Fibroblast of peridontal ligament (primary cell): ENCODE data around the gene PRKCE.
A peak's percentile ranks its signal among the peaks of the same experiment; 100 is the strongest.
"Not testable (repeated sequence)": the region's sequence is repeated elsewhere in the genome, so short reads cannot be mapped to it uniquely, and the experiment has no call there.

Experiments used
- DNase-seq: peaks from one replicate; pipeline ENCODE4 v3.0.0-alpha.2; 2010; ENCODE audit errors: extremely low read depth

PRKCE gene

GRCh38 chr2:46184794-46185583 is 533.5 kb downstream of the PRKCE start:
- DNase-seq: no peak

GRCh38 chr2:46187112-46187618 is 535.7 kb downstream of the PRKCE start:
- DNase-seq: peak; percentile 78

- DNase-seq: no peak
These were observed 536.7 kb downstream of the PRKCE start for GRCh38 chr2:46188041-46188716.

GRCh38 chr2:46193356-46193755 is 541.9 kb downstream of the PRKCE start:
- DNase-seq: no peak

GRCh38 chr2:46193855-46194254 is 542.4 kb downstream of the PRKCE start:
- no peak for DNase-seq

GRCh38 chr2:46194856-46195255 is 543.4 kb downstream of the PRKCE start:
- DNase-seq: no peak

- DNase-seq: no peak
These were observed 544.3 kb downstream of the PRKCE start for GRCh38 chr2:46195819-46196218.

GRCh38 chr2:46196871-46197462 is 545.5 kb downstream of the PRKCE start:
- DNase-seq: no peak

- no peak for DNase-seq
These were observed 546.2 kb downstream of the PRKCE start for GRCh38 chr2:46197672-46198071.

- no peak for DNase-seq
These were observed 546.8 kb downstream of the PRKCE start for GRCh38 chr2:46198164-46198883.

GRCh38 chr2:46198966-46199365 is 547.5 kb downstream of the PRKCE start:
- no peak for DNase-seq

- no peak for DNase-seq
These were observed 548.7 kb downstream of the PRKCE start for GRCh38 chr2:46200100-46200690.

GRCh38 chr2:46200861-46201605 is 549.6 kb downstream of the PRKCE start:
- no peak for DNase-seq

- DNase-seq: no peak
These were observed 551.0 kb downstream of the PRKCE start for GRCh38 chr2:46202453-46202852.

GRCh38 chr2:46202987-46203386 is 551.5 kb downstream of the PRKCE start:
- no peak for DNase-seq

GRCh38 chr2:46203636-46204035 is 552.2 kb downstream of the PRKCE start:
- not testable (repeated sequence) for DNase-seq

- no peak for DNase-seq
These were observed 556.1 kb downstream of the PRKCE start for GRCh38 chr2:46207591-46207990.

GRCh38 chr2:46208766-46209165 is 557.3 kb downstream of the PRKCE start:
- DNase-seq: no peak

GRCh38 chr2:46210063-46210462 is 558.6 kb downstream of the PRKCE start:
- DNase-seq: no peak

GRCh38 chr2:46211461-46211860 is 560.0 kb downstream of the PRKCE start:
- no peak for DNase-seq

GRCh38 chr2:46213906-46214305 is 562.4 kb downstream of the PRKCE start:
- DNase-seq: no peak
